Activated CD8-positive, alpha-beta memory T cell treated with anti-CD3 and anti-CD28 coated beads, Interleukin-2, amount 50 U/mL, for 1 hour (primary cell): Measurements from ENCODE around the gene ASB3.
"Not testable (repeated sequence)": the region's sequence is repeated elsewhere in the genome, so short reads cannot be mapped to it uniquely, and the experiment has no call there.

Source experiments
- DNase-seq: peaks from one replicate; pipeline ENCODE4 v3.0.0-alpha.2; 2020; ENCODE audit errors: extremely low read depth

ASB3 gene

DNA sequence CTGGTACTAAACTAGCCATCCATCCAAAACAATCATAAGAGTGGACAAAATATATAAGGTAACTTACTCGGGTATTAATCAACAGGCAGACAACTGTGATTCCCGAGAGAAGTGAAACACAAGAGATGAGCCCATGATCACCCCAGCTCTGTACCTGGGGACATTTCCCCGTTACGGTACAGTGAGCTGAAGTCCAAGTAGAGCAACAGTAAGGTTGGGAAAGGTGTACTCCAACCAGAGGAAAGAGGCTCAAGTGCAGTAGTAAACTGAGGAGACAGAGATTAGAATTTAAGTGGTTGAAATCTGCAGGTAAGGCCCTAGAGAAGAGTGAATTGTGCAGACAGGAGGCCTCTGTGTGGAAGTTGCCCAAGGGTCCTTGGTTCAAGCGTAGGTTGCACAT is 49.7 kb downstream of the ASB3 start:
- no peak for DNase-seq

DNA sequence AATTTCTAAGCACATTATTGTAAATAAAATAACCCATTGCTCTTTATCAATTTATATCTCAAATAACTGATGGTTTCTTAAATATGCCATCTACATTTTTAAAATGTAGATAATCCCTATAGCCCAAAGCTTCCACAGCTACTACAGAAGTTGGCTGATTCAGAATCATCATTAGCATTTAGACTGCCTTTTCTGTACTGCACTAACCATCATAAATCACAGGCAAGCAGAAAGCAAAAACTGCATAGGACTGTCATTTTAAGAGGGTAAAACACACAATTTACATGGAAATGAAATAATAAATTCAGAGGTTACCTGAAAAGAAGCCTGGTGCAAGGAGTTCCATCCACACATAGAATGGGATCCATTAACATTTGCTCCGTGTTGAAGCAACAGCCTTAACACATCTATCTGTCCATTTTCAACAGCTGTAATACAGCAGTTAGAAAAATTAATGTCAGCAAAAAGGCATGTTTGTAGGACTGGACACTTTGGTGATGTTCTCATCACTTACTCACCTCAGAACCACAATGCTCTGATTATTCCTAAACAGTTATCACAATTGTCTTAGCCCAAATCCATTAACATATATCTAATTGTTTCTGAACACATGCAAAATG is 57.5 kb downstream of the ASB3 start:
- DNase-seq, result no peak

DNA sequence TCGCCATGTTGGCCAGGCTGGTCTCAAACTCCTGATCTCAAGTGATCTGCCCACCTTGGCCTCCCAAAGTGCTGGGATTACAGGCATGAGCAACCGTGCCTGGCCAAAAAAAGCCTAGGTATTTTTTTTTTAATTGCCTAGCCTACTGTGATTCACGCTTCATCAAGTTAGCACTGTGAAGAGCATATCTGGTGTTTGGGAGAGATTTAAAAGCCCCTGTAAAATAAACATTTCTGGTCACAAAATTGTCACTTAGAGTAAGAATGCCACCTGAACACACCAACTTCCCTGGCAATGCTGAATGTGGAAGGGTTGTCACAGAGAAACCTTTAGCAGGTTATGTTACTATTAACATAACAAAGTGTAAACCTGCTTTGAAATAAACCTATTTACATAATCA is 58.8 kb downstream of the ASB3 start:
- DNase-seq, result no peak

DNA sequence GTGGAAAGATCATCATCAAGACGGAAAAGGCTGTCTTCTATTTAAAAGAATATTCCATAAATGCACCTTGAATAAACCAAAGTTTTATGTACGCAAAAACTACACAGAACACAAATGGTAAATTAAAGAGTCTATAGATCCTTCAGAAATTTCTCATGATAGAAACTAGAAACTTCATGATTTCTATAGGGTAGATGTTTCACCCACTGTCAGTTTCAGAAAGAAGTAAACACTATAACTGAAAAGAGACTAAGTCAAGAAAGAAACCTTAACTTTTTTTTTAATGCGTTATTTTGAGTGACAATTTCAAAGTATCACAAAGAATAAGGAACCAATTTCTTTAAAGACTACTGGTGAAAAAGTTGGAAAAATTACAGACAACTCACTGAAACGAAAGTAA is 61.1 kb downstream of the ASB3 start:
- DNase-seq, result no peak

DNA sequence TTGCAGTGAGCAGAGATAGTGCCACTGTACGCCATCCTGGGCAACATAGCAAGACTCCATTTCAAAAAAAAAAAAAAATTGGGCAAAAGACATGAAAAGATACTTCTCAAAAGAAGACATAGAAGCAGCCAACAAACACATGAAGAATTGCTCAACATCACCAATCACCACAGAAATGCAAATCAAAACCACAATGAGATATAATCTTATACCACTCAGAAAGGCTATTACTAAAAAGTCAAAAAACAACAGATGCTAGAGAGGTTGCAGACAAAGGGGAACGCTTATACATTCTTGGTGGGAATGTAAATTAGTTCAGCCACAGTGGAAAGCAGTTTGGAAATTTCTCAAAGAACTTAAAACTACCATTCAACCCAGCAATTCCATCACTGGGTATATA is 62.2 kb downstream of the ASB3 start:
- no peak for DNase-seq

DNA sequence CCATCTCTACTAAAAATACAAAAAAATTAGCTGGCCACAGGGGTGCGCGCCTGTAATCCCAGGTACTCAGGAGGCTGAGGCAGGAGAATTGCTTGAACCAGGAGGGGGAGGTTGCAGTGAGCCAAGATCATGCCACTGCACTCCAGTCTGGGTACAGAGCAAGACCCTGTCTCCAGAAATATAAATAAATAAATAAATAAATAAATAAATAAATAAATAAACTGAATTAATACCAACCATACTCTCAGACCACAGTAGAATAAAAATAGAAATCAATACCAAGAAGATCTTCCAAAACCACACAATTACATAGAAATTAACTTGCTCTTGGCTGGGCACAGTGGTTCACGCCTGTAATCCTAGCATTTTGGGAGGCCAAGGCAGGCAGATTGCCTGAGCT is 65.8 kb downstream of the ASB3 start:
- DNase-seq, result not testable (repeated sequence)

DNA sequence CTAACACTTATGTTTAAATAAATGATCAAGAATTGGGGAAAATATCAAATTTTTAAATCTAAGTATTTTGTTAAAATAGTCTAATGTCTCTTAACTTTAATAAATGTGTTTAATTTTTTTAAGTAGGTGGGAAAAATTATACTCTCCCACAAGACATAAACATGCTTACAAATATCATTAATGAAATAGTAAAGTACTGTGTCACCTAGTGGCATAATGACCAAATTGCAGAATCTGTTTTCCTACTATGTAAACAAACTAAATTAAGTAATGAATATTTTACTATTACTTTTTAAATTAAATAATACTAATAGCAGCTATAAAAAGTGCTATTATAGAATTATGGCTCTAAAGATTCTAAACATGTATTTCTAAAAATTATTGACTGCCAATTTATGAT is 71.2 kb downstream of the ASB3 start:
- DNase-seq, result no peak

DNA sequence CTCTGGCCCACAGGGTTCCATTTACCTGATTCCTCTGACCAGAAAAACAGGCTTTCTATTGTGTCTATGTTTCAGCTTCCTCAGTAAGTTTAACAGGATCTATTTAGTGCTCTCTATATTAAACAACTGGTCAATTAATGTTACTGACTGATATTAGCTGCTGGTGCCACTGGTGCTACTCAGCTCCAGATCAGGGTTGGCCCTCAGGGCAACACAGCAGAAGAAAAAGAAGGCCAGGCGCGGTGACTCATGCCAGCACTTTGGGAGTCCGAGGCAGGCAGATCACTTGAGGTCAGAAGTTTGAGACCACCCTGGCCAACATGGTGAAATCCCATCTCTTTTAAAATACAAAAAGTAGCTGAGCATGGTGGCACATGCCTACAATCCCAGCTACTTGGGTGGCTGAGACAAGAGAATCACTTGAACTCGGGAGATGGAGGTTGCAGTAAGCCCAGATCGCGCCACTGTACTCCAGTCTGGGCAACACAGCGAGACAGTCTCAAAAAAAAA is 75.4 kb downstream of the ASB3 start:
- no peak for DNase-seq

DNA sequence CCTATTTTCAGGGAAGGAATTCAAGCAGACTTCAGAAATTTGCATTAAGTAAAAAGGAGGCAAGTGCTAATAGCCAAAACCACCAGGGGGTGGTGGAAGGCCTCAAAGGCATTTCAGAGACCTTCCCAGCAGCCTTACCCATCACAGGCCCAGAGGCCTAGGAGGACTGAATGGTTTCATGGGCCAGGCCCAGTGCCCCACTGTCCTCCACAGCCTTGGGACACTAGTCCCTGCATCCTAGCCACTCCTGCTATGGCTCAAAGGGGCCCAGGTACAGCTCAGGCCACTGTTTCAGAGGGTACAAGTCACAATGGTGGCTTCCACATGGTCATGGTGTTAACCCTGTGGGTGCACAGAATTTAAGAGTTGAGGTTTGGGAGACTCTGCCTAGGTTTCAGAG is 77.8 kb downstream of the ASB3 start:
- DNase-seq, result no peak

DNA sequence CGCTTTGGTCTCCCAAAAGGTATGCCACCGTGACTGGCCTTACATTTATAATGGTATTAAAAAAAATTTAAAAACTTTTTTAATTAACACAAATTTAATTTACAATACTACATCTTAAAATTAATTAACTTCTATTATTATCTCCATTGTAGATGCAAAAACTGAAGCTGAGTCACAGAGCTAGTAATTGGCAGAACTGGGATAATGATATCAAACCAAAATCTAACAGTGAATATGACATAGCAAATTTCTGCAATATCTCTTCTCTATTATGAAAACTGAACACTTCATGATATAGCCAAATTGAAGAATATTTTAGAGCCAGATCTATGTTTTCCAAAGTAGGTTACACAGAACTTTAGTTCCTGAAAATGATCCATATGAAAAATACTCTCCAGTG is 85.5 kb downstream of the ASB3 start:
- DNase-seq, result no peak

DNA sequence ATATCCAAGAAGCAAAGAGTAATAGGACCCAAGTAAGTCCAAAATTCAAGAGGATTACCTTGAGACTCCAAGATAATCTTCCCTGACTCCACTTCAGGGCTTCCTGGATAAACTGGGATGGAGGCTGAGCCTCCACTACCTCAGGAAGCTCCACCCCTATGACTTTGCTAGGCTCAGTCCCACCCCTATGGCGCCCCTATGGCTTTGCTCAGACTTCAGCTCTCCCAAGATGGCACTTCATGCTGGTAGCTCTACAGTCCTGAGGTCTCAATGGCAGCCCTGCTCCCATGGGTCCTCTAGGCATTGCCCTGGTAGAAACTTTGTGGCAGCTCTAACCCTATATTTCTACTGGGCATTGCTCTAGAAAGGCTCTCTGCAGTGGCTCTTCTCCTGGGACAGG is 89.1 kb downstream of the ASB3 start:
- no peak for DNase-seq

DNA sequence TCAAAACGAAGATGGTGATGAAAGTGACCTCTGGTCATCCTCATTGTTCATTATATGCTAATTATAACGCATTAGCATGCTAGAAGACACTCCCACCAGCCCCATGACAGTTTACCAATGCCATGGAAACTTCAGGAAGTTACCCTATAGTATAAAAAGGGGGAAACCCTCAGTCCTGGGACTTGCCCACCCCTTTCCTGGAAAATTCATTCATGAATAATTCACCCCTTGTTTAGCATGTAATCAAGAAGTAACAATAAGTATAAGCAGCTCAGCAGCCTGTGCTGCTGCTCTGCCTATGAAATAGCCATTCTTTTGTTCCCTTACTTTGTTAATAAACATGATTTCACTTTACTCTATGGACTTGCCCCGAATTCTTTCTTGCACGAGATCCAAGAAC is 89.7 kb downstream of the ASB3 start:
- DNase-seq, result no peak

DNA sequence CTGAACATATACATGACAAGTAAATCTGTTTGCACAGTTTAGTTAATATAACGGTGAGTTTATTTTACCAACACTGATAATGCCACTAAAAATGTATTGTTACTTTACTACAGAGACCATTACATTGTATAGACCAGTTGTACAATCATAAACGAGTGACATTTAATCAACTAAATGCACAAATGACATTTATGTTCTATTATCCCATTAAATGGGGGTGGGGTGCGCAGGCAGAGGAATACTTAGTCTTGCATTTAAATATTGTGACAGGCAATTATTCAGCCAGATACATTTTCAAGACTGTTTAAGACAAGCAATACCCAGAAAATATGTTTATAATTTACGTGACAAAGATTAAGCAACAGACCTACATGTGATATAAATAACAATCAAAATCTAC is 91.2 kb downstream of the ASB3 start:
- DNase-seq, result no peak

DNA sequence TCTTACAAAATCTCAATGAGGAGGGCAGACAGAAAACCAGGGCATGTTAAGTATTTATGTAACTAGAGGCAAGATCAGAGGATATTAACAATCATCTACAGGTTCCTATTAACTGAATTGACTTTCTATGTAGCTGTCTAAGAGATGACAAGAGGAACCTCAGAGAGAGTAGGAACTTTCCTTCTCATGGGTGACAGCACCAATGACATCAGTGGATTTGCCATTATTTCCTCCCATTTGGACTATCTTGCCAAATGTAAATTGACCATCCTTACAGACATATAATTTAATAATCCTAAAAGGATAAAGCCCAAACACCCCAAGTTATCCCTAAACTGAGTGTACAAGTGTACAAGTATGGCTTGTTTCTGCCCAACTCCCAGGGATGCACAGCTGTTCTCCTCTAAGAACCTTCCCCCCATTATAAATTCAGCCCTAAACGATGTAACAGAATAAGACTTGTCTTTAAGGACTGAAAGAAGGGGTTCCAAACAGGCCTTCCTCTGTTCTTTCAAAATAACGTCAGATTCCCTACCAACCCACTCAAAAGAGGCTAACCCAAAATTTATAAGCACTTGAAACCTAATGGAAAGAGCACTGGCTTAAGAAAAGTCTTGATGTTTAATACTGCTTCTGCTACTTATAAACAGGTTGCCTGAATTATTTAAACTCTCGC is 92.5 kb downstream of the ASB3 start:
- DNase-seq, result no peak

DNA sequence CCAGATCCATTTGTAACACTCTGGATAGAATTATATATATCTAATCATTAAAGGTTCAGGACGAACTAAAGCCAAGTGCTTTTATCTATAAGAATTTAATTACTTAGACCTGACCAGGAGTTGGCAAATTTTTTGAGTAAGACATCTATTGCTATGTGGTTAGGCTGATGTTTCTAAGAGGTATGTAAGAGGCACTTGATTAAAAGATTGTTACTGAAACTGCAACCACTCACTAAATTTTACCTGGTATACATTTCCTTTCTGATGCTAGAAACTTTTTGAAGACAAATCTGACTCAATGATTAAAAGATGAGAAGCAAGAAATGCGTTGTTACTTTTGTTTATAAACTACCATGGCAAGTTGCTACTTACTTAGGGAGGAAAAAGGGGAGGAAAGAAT is 95.9 kb downstream of the ASB3 start:
- DNase-seq, result no peak

DNA sequence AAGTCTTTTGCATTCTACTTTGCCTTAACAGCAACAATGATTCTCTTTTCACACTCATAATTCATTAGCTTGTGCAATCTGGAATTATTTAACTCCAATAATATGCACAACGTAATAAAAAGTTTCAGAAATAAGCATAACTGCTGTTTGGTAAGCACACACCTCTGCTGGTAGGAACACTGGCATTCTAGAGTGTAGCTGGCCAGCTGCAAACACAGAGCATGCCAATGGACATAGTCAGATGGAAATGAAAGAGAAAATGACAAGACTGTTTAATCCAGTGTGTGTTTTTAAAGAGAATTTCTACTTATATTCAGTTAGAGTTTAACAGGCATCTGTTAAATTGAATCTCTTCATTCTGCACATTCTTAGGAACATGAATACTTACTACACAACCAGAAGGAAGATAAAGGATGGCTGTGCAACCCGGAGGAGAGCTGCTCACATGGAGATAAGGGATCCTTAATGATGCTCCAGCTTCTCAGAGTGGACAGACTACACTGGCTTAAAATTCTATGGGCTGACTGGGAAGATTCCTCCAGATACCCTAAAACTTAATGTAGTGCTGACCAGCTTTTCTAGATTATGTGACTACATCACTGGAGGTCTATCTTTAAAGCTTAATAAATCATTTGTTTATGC is 113.8 kb downstream of the ASB3 start:
- no peak for DNase-seq

DNA sequence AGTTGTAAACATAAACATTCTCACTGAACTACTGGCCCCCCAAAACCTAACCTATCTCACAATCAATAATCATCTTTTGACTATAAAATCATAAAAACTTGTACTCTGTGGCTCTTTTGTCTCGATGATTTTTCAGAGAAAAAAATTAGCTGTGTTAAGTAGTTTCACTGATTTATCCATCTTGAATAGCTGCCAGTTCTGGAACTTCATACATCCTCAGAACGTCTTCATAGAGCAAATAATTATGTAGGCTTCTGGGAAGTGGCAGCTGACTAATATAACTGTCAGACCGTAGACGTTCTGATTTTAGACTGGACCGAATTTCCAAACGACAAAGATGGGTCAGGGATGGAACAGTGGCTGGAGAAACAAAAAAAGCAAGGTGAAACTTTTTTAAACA is 116.4 kb downstream of the ASB3 start:
- DNase-seq, result no peak

DNA sequence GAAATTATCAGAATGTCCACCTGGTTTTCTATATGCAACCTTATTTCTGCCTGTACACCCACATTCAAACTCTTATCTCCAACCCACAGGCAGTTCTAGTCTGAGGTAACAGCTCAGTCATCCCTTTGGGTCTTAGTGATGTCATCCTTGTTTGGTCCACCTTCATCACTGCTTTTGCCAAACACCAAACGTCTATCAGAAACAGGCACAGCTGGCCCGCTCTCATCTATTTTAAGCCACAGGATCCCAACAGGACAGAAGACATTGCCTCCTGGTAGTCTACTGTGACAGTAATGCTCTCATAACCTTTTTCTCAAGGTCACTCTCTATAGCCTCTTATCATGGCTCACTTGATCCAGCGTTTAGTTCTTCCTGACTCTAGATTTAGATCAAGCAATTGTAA is 118.1 kb downstream of the ASB3 start:
- no peak for DNase-seq

DNA sequence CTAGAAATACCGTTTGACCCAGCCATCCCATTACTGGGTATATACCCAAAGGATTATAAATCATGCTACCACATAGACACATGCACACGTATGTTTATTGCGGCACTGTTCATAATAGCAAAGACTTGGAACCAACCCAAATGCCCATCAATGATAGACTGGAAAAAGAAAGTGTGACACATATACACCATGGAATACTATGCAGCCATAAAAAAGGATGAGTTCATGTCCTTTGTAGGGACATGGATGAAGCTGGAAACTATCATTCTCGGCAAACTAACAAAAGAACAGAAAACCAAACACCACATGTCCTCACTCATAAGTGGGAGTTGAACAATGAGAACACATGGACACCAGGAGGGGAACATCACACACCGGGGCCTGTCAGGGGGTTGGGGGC is 119.6 kb downstream of the ASB3 start:
- DNase-seq, result not testable (repeated sequence)

DNA sequence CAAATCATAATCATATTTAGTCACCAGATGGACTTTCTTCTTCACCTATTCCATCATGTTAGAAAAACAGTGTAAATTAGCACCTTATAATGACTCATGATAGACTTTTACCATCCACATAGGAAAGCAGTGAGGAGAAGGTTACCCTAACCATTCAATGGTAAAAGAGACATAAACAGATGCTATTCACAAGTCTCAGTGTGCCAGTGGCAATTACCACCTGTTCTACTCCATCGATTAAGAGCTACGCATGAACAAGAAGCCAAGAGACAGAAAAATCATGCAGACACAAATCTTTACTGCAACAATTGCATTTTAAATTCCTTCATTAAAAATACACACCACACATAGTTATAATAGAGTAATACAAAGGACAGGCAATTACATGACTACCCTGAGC is 125.9 kb downstream of the ASB3 start:
- no peak for DNase-seq

DNA sequence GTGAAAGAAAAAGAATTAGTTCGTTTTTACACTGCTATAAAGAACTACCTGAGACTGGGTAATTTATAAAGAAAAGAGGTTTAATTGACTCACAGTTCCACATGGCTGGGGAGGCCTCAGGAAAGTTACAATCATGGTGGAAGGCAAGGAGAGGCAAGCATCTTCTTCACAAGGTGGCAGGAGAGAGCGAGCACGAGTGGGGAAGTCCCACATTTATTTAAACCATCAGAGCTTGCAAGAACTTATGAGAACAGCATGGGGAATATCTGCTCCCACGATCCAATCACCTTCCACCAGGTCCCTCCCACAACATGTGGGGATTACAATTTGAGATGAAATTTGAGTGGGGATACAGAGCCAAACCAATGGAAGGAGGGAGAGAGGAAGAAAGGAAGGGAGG is 128.3 kb downstream of the ASB3 start:
- DNase-seq, result not testable (repeated sequence)

DNA sequence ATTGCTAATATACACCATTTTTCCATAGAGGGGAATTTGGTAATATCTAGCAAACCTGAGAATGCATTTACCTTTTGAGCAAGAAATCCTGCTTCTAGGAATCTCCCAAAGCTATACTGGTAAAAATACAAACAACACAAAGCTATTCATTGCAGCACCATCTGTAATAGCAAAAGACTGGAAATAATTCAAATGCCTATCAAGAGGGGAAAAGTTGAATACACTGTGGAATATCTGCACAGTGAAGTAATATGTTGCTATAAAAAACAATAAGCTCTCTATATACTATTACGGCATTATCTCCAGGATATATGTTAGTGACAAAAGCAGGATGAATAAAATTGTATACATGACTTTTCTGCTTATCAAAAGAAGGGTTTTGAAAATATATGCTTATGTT is 131.5 kb downstream of the ASB3 start:
- DNase-seq, result no peak

DNA sequence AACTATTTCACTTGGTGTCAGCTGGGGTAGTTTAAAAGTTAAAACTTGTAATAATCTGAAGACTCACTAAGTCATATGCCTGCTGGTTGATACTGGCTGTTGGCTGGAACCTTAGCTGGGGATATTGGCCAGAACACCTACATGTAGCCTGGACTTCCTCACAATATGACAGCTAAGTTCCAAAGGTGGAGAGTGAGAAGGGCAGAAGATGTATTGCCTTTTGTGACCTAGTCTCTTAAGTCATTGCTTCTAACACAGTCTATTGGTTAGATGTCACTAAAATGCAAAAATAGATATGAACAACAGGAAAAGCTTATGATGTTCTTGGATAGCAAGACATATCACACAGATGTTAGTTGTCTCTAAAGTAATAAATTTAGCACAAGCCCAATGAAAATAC is 132.4 kb downstream of the ASB3 start:
- DNase-seq, result no peak
